Naive B cell (primary cell): ENCODE data around the gene SLC8A1. TPM values are rescaled to one million over a fixed set of nuclear protein-coding genes. Genes with fewer than 3 reads are reported as not detected.

Source experiments
- ATAC-seq, 2 donors: fragments of 150-1000 bp; cut with Tn5 transposase; 2 replicates each; pipeline ENCODE4 v1.10.0; 2021; ENCODE audit warnings: low read depth in 2 of 2, mild to moderate bottlenecking in 2 of 2, moderate library complexity in 2 of 2
- DNase-seq: peaks from one replicate; pipeline ENCODE4 v3.0.0; 2022
- H3K27ac Mint-ChIP-seq, 6 donors: one replicate each; pipeline ENCODE4 v1.8.0; 2020 to 2022; ENCODE audit warnings: mild to moderate bottlenecking in 6 of 6, mixed read lengths in 6 of 6, moderate library complexity in 5 of 6, inconsistent platforms in 2 of 6
- H3K27me3 Mint-ChIP-seq, 3 donors: one replicate each; pipeline ENCODE4 v1.8.0; 2021 to 2022; ENCODE audit warnings: mixed read lengths in 3 of 3, mild to moderate bottlenecking in 1 of 3
- H3K36me3 Mint-ChIP-seq, 2 donors: one replicate each; pipeline ENCODE4 v1.8.0; 2020 to 2022; ENCODE audit warnings: mixed read lengths in 2 of 2, inconsistent platforms in 1 of 2, mild to moderate bottlenecking in 1 of 2
- H3K4me1 Mint-ChIP-seq, 3 donors: one replicate each; pipeline ENCODE4 v1.8.0; 2020 to 2022; ENCODE audit warnings: mixed read lengths in 3 of 3, inconsistent platforms in 1 of 3, mild to moderate bottlenecking in 1 of 3, moderate library complexity in 1 of 3
- H3K4me3 Mint-ChIP-seq, 8 donors: one replicate each; pipeline ENCODE4 v1.8.0; 2020 to 2022; ENCODE audit warnings: mild to moderate bottlenecking in 8 of 8, mixed read lengths in 8 of 8, moderate library complexity in 8 of 8, inconsistent platforms in 2 of 8
- H3K9me3 Mint-ChIP-seq, 7 donors: one replicate each; pipeline ENCODE4 v1.8.0; 2020 to 2022; ENCODE audit warnings: mixed read lengths in 7 of 7, mild to moderate bottlenecking in 5 of 7, inconsistent platforms in 2 of 7, moderate library complexity in 1 of 7
- polyA plus RNA-seq, 6 donors: library from polyadenylated mRNA; unstranded; fragments of 300-500 nt; fragmentation: Illumina TruSeq; gene quantifications; one replicate each; pipeline ENCODE4 v1.2.3, GENCODE V29; 2021; ENCODE audit warnings: low read depth in 6 of 6

Gene SLC8A1
- polyA plus RNA-seq, 6 donors from 2014 or later: 0.04 TPM; not detected in 5

DNA sequence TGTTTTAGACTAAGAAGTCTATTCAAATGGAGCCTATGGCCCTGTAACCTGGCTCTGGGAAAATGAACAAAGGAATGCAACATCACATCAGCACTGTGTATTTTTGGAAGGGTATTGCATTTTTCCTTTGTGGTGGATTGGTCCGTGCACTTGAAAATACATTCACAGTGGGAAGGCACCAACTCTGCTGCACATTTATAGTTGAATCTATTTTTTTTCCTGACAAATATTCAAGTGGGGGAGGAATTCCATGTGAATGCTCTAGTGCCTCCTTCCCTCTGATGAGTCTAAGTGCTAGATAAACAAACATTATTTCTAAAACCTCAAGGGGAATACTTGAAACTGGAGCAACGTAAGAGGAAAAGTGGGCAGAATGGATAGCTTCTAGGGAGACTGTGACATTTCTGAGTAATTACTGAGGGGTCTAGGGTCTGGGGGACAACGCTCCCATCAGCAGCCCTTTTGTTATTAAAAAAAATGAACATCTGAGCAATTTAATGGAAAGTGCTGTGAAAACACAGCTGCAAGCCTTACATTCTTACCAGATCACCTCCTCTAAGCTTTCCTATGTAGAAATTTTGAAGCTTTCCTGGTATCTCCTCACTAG is 208.2 kb downstream of the SLC8A1 start:
- Mint-ChIP-seq H3K4me1 (no peaks in the 10 kb centered on the region), H3K9me3 (peaks cover 0 to 3% (median 0%) of the 10 kb centered on the region in 7 donors), H3K36me3 (no peaks in the 10 kb centered on the region), H3K27ac (no peak overlapping the region), H3K4me3 (no peak overlapping the region), H3K27me3 (no peaks in the 10 kb centered on the region)
- ATAC-seq (no peak), DNase-seq (no peak)

DNA sequence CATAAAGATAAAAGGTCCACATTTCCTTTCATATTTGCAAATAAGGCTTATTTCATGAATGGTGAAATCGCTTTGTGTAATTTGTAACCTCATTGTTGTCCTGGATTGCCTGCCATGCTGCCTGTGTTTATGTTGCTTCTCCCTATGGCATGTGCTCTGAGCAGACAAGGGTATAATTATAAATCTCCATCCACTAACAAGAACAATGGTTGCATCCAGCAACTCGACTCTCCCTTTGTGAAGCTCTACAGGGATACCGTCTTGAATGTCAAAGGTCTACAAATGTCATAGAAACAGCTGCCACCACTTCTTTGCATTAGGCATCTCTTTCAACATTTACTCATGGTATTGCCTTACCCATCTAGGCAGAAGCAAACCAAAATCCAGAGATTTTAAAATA is 209.6 kb downstream of the SLC8A1 start:
- H3K9me3 Mint-ChIP-seq: peaks cover 0 to 3% (median 0%) of the 10 kb centered on the region in 7 donors
- H3K36me3 Mint-ChIP-seq: no peaks in the 10 kb centered on the region
- no peaks in the 10 kb centered on the region for H3K27me3 Mint-ChIP-seq
- no peaks in the 10 kb centered on the region for H3K4me1 Mint-ChIP-seq
- DNase-seq: no peak
- ATAC-seq: no peak
- H3K27ac Mint-ChIP-seq: no peak overlapping the region
- no peak overlapping the region for H3K4me3 Mint-ChIP-seq

DNA sequence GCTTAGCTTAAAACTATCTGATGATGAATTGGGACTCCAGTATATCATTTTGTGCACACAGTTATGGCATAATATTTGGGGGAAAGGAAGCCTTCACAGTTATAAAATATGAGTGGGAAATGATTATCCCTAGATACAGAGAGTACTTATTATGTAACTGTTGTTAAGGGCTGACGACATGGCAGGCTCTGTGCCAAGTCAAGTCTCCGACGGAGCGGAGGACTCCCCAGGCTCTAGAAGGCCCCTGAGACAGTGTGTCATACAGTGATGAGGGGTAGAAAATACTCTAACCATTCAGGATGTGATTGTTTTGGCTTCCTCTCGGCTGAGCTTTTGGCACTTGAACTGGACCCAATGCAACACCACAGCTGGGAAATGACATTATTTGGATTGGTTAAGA is 211.8 kb downstream of the SLC8A1 start:
- no peak for DNase-seq
- ATAC-seq: no peak
- H3K27ac Mint-ChIP-seq: no peak overlapping the region
- H3K9me3 Mint-ChIP-seq: peaks cover 0 to 3% (median 0%) of the 10 kb centered on the region in 7 donors
- no peak overlapping the region for H3K4me3 Mint-ChIP-seq
- H3K27me3 Mint-ChIP-seq: no peaks in the 10 kb centered on the region
- H3K4me1 Mint-ChIP-seq: no peaks in the 10 kb centered on the region
- H3K36me3 Mint-ChIP-seq: no peaks in the 10 kb centered on the region

DNA sequence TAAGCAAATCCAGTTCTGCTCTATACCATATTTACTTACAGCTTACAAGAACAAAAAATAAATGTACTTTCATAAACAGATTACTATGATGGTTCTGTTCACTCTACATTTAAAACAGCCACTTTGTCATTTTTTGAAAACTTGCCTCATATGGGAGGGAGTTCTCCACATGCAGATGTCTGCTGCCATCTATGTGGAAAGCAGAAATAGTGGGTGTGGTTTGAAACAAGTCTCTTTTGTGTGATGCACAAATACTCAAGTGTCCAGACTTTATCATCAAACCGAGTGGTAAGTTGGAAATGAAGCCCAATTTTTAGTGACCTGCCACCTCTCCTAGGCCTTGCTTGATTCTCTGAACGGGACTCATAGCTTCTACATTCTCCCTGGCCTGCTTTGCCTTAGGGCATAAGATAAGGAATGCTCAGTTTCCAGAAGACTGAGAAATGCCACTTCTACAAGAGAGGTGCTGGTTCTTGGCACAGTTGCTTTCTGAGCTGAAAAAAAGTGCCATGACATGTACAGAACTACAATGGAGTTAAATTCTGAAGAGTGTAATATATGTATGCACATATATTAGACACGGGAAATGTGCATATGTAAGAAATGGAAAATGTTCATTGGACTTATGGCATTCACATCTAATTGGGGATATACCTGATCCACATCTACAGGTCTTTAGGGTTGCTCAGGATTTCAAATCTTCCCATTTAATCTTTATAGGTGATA is 221.0 kb downstream of the SLC8A1 start:
- Mint-ChIP-seq H3K9me3 (no peaks in the 10 kb centered on the region), H3K4me3 (no peak overlapping the region), H3K27ac (no peak overlapping the region), H3K36me3 (no peaks in the 10 kb centered on the region), H3K27me3 (no peaks in the 10 kb centered on the region), H3K4me1 (no peaks in the 10 kb centered on the region)
- ATAC-seq (no peak), DNase-seq (no peak)

DNA sequence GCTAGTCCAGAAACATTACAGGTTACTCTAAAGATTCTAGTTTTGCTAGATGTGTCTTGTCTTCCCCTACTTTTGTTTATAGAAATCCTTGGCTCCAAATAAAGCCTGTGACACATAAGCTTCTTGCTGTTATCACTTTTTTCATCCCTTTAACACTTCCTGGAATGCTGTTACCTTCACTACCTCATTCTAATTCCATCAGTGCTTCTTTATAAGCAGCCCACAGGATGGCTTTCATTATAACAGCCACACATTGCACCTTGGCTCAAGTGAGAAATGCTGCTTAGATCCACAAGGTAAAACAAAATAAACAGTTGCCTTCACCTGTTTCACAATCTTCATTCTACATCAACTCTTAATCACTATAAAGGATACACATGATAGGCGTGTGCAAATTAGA is 221.7 kb downstream of the SLC8A1 start:
- H3K27me3 Mint-ChIP-seq: no peaks in the 10 kb centered on the region
- no peaks in the 10 kb centered on the region for H3K36me3 Mint-ChIP-seq
- H3K4me3 Mint-ChIP-seq: no peak overlapping the region
- DNase-seq (no peak), ATAC-seq (no peak)
- H3K27ac Mint-ChIP-seq: no peak overlapping the region
- H3K4me1 Mint-ChIP-seq: no peaks in the 10 kb centered on the region
- H3K9me3 Mint-ChIP-seq: no peaks in the 10 kb centered on the region

DNA sequence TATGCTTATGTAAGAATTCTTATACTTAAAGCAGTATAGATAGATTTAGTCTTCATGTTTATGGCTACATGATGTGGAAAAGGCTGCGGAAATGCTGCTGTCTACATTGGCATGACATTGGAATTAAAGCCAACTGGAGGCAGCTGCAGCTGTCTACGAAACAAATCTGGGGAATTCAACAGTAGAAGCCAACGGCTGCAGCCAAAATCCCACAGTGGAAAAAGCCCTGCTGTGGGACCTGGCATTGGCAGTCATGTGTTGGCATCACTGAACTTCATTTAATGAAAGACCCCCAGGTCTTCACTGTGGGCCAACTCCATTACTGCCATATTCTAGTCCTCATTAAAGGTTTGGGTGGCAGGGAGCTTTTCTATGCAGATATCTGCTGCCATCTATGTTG is 223.6 kb downstream of the SLC8A1 start:
- no peak overlapping the region for H3K4me3 Mint-ChIP-seq
- no peaks in the 10 kb centered on the region for H3K36me3 Mint-ChIP-seq
- ATAC-seq (no peak), DNase-seq (no peak)
- no peak overlapping the region for H3K27ac Mint-ChIP-seq
- no peaks in the 10 kb centered on the region for H3K27me3 Mint-ChIP-seq
- H3K9me3 Mint-ChIP-seq: no peaks in the 10 kb centered on the region
- H3K4me1 Mint-ChIP-seq: no peaks in the 10 kb centered on the region

DNA sequence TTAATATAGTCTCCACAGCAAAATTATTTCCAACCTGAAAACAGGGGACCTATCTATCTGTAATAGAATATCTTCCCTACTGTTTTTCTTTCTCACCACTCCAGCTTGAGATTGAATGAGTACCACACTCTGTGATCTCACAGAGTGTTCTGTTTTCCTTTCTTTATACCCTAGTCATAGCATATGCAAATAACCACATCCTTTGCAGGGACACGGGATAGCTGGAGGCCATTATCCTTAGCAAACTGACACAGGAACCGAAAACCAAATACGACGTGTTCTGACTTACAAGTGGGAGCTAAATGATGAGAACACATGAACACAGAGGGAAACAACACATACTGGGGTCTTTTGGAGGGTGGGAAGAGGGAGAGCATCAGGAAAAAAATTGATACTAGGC is 224.7 kb downstream of the SLC8A1 start:
- no peak overlapping the region for H3K27ac Mint-ChIP-seq
- H3K36me3 Mint-ChIP-seq: no peaks in the 10 kb centered on the region
- no peak overlapping the region for H3K4me3 Mint-ChIP-seq
- ATAC-seq: no peak
- no peaks in the 10 kb centered on the region for H3K4me1 Mint-ChIP-seq
- no peaks in the 10 kb centered on the region for H3K27me3 Mint-ChIP-seq
- DNase-seq: no peak
- peaks cover 0 to 10% (median 2%) of the 10 kb centered on the region in 7 donors for H3K9me3 Mint-ChIP-seq

DNA sequence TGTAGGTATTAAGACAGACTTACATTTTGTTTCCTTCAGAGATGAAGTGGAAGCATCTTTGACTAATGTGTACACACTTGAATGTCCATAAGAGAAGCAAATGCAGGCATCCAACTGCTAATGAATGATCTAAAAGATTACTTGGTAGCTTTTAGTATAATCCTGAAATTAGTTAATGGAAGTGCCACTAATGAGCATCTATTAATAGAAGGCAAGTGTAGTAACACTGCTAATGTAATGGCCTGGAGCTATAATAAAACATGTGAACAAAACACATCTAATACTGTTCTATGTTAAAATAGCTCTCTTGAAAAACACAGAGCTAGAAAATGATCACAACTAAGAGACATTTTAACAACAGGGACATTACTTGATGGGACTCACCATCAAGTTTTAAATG is 225.3 kb downstream of the SLC8A1 start:
- peaks cover 0 to 10% (median 2%) of the 10 kb centered on the region in 7 donors for H3K9me3 Mint-ChIP-seq
- H3K36me3 Mint-ChIP-seq: no peaks in the 10 kb centered on the region
- no peak for DNase-seq
- no peak overlapping the region for H3K4me3 Mint-ChIP-seq
- no peaks in the 10 kb centered on the region for H3K27me3 Mint-ChIP-seq
- H3K27ac Mint-ChIP-seq: no peak overlapping the region
- no peak for ATAC-seq
- H3K4me1 Mint-ChIP-seq: no peaks in the 10 kb centered on the region

DNA sequence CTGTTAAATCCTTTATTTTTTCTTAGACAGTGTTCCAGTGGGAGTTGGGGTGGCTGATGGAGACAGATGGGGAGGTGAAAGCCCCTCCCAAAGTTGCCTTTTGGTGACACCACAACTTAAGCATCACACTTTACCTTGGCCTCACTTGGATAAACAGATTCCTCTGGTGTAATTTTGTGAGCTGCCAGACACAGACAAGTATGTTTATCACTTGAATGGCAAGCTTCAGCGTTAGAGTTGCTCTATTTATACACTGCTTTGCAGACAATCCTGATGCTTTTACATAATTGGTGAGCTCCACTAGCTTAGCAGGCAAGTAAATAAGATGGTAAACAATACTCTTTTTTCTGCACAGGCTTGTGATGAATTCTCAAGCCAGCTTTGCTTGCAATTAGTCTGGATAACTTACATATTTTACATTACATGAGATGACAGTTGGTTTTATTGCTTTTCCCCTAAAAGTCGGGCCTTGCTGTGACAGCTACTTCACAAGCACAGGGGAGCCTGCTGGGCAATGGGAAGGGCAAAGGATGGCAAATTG is 226.2 kb downstream of the SLC8A1 start:
- Mint-ChIP-seq H3K4me3 (no peak overlapping the region), H3K36me3 (no peaks in the 10 kb centered on the region), H3K27me3 (no peaks in the 10 kb centered on the region), H3K9me3 (peaks cover 0 to 10% (median 3%) of the 10 kb centered on the region in 7 donors), H3K4me1 (no peaks in the 10 kb centered on the region), H3K27ac (no peak overlapping the region)
- no peak for DNase-seq
- ATAC-seq: no peak

DNA sequence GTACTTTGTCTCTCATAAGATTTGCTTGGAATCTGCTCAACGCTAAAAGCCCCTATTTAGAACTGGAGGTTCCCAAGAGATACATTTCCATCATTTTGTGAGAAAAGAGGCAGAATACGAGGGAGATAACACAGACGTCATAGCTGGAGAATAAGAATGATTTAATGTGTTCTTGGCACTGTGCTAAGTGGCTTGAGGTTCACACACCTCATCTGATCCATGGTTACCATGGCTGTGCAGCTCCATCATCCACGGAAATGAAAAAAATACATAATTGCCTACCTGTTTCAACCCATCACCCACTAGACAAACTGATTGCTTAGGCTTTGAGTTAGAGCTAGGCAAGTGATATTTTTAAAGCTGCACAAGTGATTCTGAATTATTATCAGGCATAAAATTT is 227.6 kb downstream of the SLC8A1 start:
- no peak for ATAC-seq
- no peak for DNase-seq
- H3K27ac Mint-ChIP-seq: no peak overlapping the region
- no peaks in the 10 kb centered on the region for H3K36me3 Mint-ChIP-seq
- H3K4me1 Mint-ChIP-seq: no peaks in the 10 kb centered on the region
- H3K27me3 Mint-ChIP-seq: no peaks in the 10 kb centered on the region
- H3K9me3 Mint-ChIP-seq: peaks cover 0 to 10% (median 3%) of the 10 kb centered on the region in 7 donors
- no peak overlapping the region for H3K4me3 Mint-ChIP-seq

DNA sequence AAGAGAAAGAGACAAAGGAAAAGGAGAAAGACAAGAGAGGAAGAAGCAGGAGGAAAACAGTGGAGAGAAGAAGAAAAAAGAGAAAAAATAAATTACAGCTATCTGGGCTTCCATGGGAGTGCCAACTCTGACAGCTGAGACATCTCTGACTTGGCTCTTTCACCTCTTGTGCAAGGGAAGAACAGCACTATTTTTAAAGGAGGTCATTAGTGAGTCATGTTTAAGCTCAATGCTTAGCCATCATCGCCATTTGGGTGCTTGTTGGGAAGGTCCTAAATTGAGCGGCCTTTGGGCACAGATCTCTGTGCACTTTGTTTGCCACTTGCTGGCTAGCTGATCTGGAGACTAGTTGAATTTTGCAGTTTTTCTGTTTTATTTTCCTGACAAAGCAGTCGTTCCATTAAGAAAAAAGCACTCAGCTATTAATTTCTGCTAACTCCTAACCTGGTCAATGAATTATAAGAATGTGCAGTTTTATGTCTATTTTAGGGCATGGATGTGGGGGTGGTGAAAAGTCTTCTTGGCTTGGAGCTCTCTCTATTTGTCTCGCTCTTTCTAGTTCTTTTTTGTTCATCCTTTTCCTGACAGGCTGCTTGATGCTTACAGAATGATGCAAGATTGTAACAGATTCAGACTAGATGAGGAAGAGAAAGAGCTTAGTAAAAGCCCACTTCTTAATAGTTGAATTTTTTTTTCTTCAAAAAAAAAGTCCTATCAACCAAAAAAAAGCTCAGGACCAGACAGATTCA is 231.5 kb downstream of the SLC8A1 start:
- Mint-ChIP-seq H3K4me1 (no peaks in the 10 kb centered on the region), H3K9me3 (peaks cover 0 to 16% (median 8%) of the 10 kb centered on the region in 7 donors), H3K4me3 (no peak overlapping the region), H3K27ac (no peak overlapping the region), H3K27me3 (no peaks in the 10 kb centered on the region), H3K36me3 (no peaks in the 10 kb centered on the region)
- ATAC-seq (no peak), DNase-seq (no peak)

DNA sequence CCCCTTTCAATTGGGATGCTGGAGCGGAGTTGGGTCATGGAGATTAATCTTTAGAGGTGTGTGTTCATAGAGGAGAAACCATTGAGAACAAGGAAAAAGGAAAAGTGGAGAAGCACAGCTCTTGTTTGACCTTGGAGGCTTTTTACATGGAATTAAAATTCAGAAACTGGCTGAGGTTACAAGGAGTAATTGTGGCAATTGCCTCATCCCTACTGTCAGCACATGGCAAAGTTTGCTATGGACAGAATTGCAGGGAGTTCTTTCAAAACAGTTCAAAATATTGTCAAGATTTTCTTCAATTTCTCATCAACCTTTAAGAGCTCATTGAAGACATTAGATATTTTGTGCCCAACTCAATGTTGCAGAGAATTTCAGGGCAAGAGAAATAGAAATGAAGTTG is 232.7 kb downstream of the SLC8A1 start:
- H3K9me3 Mint-ChIP-seq: peaks cover 0 to 16% (median 8%) of the 10 kb centered on the region in 7 donors
- H3K36me3 Mint-ChIP-seq: no peaks in the 10 kb centered on the region
- no peak overlapping the region for H3K4me3 Mint-ChIP-seq
- H3K27ac Mint-ChIP-seq: no peak overlapping the region
- DNase-seq: no peak
- ATAC-seq: no peak
- H3K27me3 Mint-ChIP-seq: no peaks in the 10 kb centered on the region
- no peaks in the 10 kb centered on the region for H3K4me1 Mint-ChIP-seq

DNA sequence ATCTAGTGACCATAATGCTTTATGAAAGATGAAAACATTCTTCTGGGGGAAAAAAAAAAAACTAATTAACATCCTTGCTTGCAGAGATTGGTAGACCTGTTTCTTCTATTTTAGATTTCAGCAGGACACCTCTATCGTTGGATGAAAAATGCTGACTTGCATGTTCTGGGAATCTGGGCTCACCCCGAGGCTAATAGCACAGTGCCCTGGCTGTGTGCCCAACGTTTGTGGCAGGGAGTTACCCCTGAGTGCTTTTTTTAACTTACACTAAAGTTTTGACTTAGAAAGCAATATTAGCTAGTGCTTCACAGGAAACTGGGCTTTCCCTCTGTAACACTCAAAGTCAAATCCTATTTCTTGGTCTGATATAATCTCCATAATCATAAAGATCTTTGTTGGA is 233.2 kb downstream of the SLC8A1 start:
- H3K36me3 Mint-ChIP-seq: no peaks in the 10 kb centered on the region
- ATAC-seq: no peak
- H3K9me3 Mint-ChIP-seq: peaks cover 0 to 16% (median 8%) of the 10 kb centered on the region in 7 donors
- no peaks in the 10 kb centered on the region for H3K4me1 Mint-ChIP-seq
- H3K27ac Mint-ChIP-seq: no peak overlapping the region
- no peak for DNase-seq
- no peaks in the 10 kb centered on the region for H3K27me3 Mint-ChIP-seq
- no peak overlapping the region for H3K4me3 Mint-ChIP-seq

DNA sequence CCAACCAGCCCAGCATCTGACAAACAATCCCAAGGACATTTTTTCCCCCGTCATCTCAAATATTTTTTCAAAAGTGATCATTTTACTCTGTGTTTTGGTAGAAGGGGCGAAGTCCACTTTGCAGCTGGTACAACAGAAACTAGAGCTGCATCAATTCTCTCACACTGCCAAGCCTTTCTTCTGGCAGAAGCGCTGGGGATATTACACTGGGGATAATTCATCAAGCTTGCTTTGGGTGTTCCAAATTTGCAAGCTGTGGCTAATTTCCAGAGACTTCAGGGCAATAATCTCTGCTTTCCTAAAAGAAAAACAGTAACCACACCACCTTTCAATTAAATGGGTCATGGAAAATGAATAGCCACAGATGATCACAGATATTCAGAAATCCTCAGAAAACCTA is 238.3 kb downstream of the SLC8A1 start:
- ATAC-seq (no peak), DNase-seq (no peak)
- Mint-ChIP-seq H3K9me3 (peaks cover 0 to 7% (median 5%) of the 10 kb centered on the region in 7 donors), H3K4me3 (no peak overlapping the region), H3K4me1 (peaks cover 0 to 9% (median 4%) of the 10 kb centered on the region in 3 donors), H3K27me3 (no peaks in the 10 kb centered on the region), H3K36me3 (no peaks in the 10 kb centered on the region), H3K27ac (no peak overlapping the region)
